GM19438 (cell line): Measurements from ENCODE around the gene TNFRSF19.
"Not testable (repeated sequence)": the region's sequence is repeated elsewhere in the genome, so short reads cannot be mapped to it uniquely, and the experiment has no call there.

Experiments
- ATAC-seq: cut with Tn5 transposase; IDR thresholded peaks from one replicate; pipeline ENCODE4 v1.9.1; 2021; ENCODE audit warnings: low read depth; ENCODE audit not compliant: unreplicated experiment

Gene TNFRSF19

GRCh38 chr13:23677679-23678288, 107.6 kb downstream of the TNFRSF19 start:
- ATAC-seq, result not testable (repeated sequence)

- no peak for ATAC-seq
Measured at GRCh38 chr13:23678795-23679194, 108.6 kb downstream of the TNFRSF19 start.

- no peak for ATAC-seq
Measured at GRCh38 chr13:23679220-23679619, 109.0 kb downstream of the TNFRSF19 start.

- no peak for ATAC-seq
Measured at GRCh38 chr13:23680845-23681669, 110.8 kb downstream of the TNFRSF19 start.

GRCh38 chr13:23683084-23683483, 112.9 kb downstream of the TNFRSF19 start:
- no peak for ATAC-seq

GRCh38 chr13:23684647-23685046, 114.4 kb downstream of the TNFRSF19 start:
- ATAC-seq, result no peak

- no peak for ATAC-seq
Measured at GRCh38 chr13:23685416-23685815, 115.2 kb downstream of the TNFRSF19 start.

GRCh38 chr13:23686948-23687347, 116.7 kb downstream of the TNFRSF19 start:
- ATAC-seq, result no peak

- no peak for ATAC-seq
Measured at GRCh38 chr13:23687614-23688013, 117.4 kb downstream of the TNFRSF19 start.

- ATAC-seq, result no peak
Measured at GRCh38 chr13:23688336-23688735, 118.1 kb downstream of the TNFRSF19 start.

- no peak for ATAC-seq
Measured at GRCh38 chr13:23690668-23691067, 120.5 kb downstream of the TNFRSF19 start.

GRCh38 chr13:23692816-23693215, 122.6 kb downstream of the TNFRSF19 start:
- ATAC-seq, result no peak

GRCh38 chr13:23695196-23695595, 125.0 kb downstream of the TNFRSF19 start:
- no peak for ATAC-seq

GRCh38 chr13:23695711-23696464, 125.7 kb downstream of the TNFRSF19 start:
- ATAC-seq, result peak; percentile 89

- no peak for ATAC-seq
Measured at GRCh38 chr13:23696610-23697009, 126.4 kb downstream of the TNFRSF19 start.

GRCh38 chr13:23697772-23698313, 127.6 kb downstream of the TNFRSF19 start:
- no peak for ATAC-seq

GRCh38 chr13:23699271-23699670, 129.1 kb downstream of the TNFRSF19 start:
- no peak for ATAC-seq

- ATAC-seq, result no peak
Measured at GRCh38 chr13:23701186-23701585, 131.0 kb downstream of the TNFRSF19 start.

GRCh38 chr13:23701636-23702035, 131.4 kb downstream of the TNFRSF19 start:
- no peak for ATAC-seq

- no peak for ATAC-seq
Measured at GRCh38 chr13:23703246-23703860, 133.1 kb downstream of the TNFRSF19 start.

GRCh38 chr13:23705583-23705982, 135.4 kb downstream of the TNFRSF19 start:
- no peak for ATAC-seq
